IMR-90 (cell line): ENCODE data around the gene SLC34A2. TPM values are rescaled to one million over a fixed set of nuclear protein-coding genes. Genes with fewer than 3 reads are reported as not detected.

Source experiments
- ATAC-seq: fragments of 200-7000 bp; cut with Tn5 transposase; 2 replicates; pipeline ENCODE4 v1.9.1; 2020; ENCODE audit warnings: low read depth, mild to moderate bottlenecking, moderate library complexity
- BruUV-seq: library from RNA; stranded (reverse); fragments of 400-500 nt; replicated peaks from 2 replicates; lab custom pipeline; 2021; lab: Mats Ljungman, UMichigan
- CTCF ChIA-PET: fragments of 300-600 bp; formaldehyde crosslinking; extraction: SDS; loops from one replicate; lab custom pipeline; 2021; ENCODE audit warnings: antibody characterized with exemption; lab: Yijun Ruan, JAX
- POLR2A ChIA-PET: fragments of 300-600 bp; sonication (Branson Sonifier 250); formaldehyde crosslinking; loops from one replicate; lab custom pipeline; 2022; ENCODE audit warnings: antibody characterized with exemption; ENCODE audit not compliant: unreplicated experiment; lab: Charles Lee
- DNase-seq: peaks from one replicate; pipeline ENCODE4 v3.0.0; 2013
- H2AFZ ChIP-seq: replicated peaks from 2 replicates; pipeline ENCODE3; 2013; ENCODE audit warnings: low read length, mild to moderate bottlenecking; ENCODE audit not compliant: poor library complexity
- H2AK5ac ChIP-seq: 2 replicates; pipeline ENCODE4 v1.6.1; 2013; ENCODE audit warnings: low read depth, low read length, inconsistent platforms
- H2AK9ac ChIP-seq: replicated peaks from 2 replicates; pipeline ENCODE3; 2013; ENCODE audit warnings: mild to moderate bottlenecking, low read depth, low read length, moderate library complexity; ENCODE audit not compliant: poor library complexity
- H2BK120ac ChIP-seq: 2 replicates; pipeline ENCODE4 v1.6.1; 2013; ENCODE audit warnings: low read depth, low read length, inconsistent platforms
- H2BK15ac ChIP-seq: 3 replicates; pipeline ENCODE4 v1.6.1; 2013; ENCODE audit warnings: low read depth, low read length, inconsistent platforms
- H2BK20ac ChIP-seq: 2 replicates; pipeline ENCODE4 v1.6.1; 2013; ENCODE audit warnings: low read depth, mild to moderate bottlenecking, inconsistent platforms, low read length, moderate library complexity
- H2BK5ac ChIP-seq: 2 replicates; pipeline ENCODE4 v1.6.1; 2013; ENCODE audit warnings: mild to moderate bottlenecking, low read depth, low read length, inconsistent platforms; ENCODE audit not compliant: poor library complexity, severe bottlenecking
- H3K14ac ChIP-seq: replicated peaks from 2 replicates; pipeline ENCODE4 v1.6.1; 2013; ENCODE audit warnings: low read depth, low read length, inconsistent platforms
- H3K18ac ChIP-seq: 2 replicates; pipeline ENCODE4 v1.6.1; 2013; ENCODE audit warnings: low read depth, low read length, control low read depth
- H3K23ac ChIP-seq: 2 replicates; pipeline ENCODE4 v1.6.1; 2013; ENCODE audit warnings: low read depth, low read length, inconsistent platforms
- H3K27ac ChIP-seq: 2 replicates; pipeline ENCODE4 v1.5.1; 2013; ENCODE audit warnings: mild to moderate bottlenecking, control low read depth, low read length; ENCODE audit not compliant: insufficient read depth
- H3K27me3 ChIP-seq: 2 replicates; pipeline ENCODE4 v1.6.1; 2013; ENCODE audit warnings: low read length; ENCODE audit not compliant: control insufficient read depth, insufficient read depth
- H3K36me3 ChIP-seq: 2 replicates; pipeline ENCODE4 v1.6.1; 2013; ENCODE audit warnings: low read length, mixed read lengths; ENCODE audit not compliant: control insufficient read depth, insufficient read depth
- H3K4ac ChIP-seq: 2 replicates; pipeline ENCODE4 v1.6.1; 2013; ENCODE audit warnings: low read depth, low read length, inconsistent platforms
- H3K4me1 ChIP-seq: 2 replicates; pipeline ENCODE4 v1.6.1; 2013; ENCODE audit warnings: low read length, mixed read lengths; ENCODE audit not compliant: control insufficient read depth, insufficient read depth
- H3K4me2 ChIP-seq: 2 replicates; pipeline ENCODE4 v1.6.1; 2013; ENCODE audit warnings: low read depth, mild to moderate bottlenecking, control low read depth, low read length, moderate library complexity
- H3K4me3 ChIP-seq: 2 replicates; pipeline ENCODE4 v1.5.1; 2013; ENCODE audit warnings: low read depth, mild to moderate bottlenecking, control low read depth, low read length, moderate library complexity; ENCODE audit not compliant: insufficient read depth
- H3K56ac ChIP-seq: 2 replicates; pipeline ENCODE4 v1.6.1; 2013; ENCODE audit warnings: low read length, inconsistent platforms; ENCODE audit not compliant: insufficient read depth; ENCODE audit errors: extremely low read depth
- H3K79me1 ChIP-seq, 2 experiments: 2 replicates each; pipeline ENCODE4 v1.6.1; 2013; ENCODE audit warnings: low read length in 2 of 2, inconsistent platforms in 1 of 2, low read depth in 1 of 2
- H3K9ac ChIP-seq: 2 replicates; pipeline ENCODE4 v1.6.1; 2013; ENCODE audit warnings: low read depth, low read length, control low read depth
- H3K9me1 ChIP-seq: 2 replicates; pipeline ENCODE4 v1.6.1; 2013; ENCODE audit warnings: low read length, inconsistent platforms; ENCODE audit not compliant: insufficient read depth
- H3K9me3 ChIP-seq: 2 replicates; pipeline ENCODE4 v1.6.1; 2013; ENCODE audit warnings: low read length; ENCODE audit not compliant: control insufficient read depth, insufficient read depth
- H4K20me1 ChIP-seq: 2 replicates; pipeline ENCODE4 v1.6.1; 2013; ENCODE audit warnings: low read length, inconsistent platforms; ENCODE audit not compliant: insufficient read depth
- H4K5ac ChIP-seq: 2 replicates; pipeline ENCODE4 v1.6.1; 2013; ENCODE audit warnings: mild to moderate bottlenecking, low read depth, low read length, control low read depth
- H4K8ac ChIP-seq, 2 experiments: 2 replicates each; pipeline ENCODE4 v1.6.1; 2013; ENCODE audit warnings: low read depth in 2 of 2, low read length in 2 of 2, control low read depth in 1 of 2, inconsistent platforms in 1 of 2
- H4K91ac ChIP-seq: 2 replicates; pipeline ENCODE4 v1.6.1; 2013; ENCODE audit warnings: low read depth, low read length, inconsistent platforms; ENCODE audit not compliant: insufficient read depth
- MAFK ChIP-seq: IDR thresholded peaks from 2 replicates; pipeline ENCODE4 v1.6.1; 2012; ENCODE audit warnings: low read depth, low read length, improper control_type of control experiment
- MAZ ChIP-seq: IDR thresholded peaks from 2 replicates; pipeline ENCODE4 v1.6.1; 2012; ENCODE audit warnings: low read depth, mild to moderate bottlenecking, low read length, improper control_type of control experiment, moderate library complexity, borderline replicate concordance
- WGBS, 2 experiments: methylation state at CpG; one replicate each; pipeline versions ENCODE4 v1.1.5 to v1.1.7; 2013; ENCODE audit warnings: missing lambda C conversion rate in 2 of 2; ENCODE audit not compliant: insufficient read length in 1 of 2; ENCODE audit errors: extremely low coverage in 2 of 2; 5-methylcytosine and 5-hydroxymethylcytosine counted together
- dilution Hi-C: fragments of 300-500 bp; cut with HindIII; formaldehyde crosslinking; loops from one replicate; pipeline ENCODE4 v1.14.3; 2018; ENCODE audit warnings: low sequenced_read_pairs; ENCODE audit not compliant: unreplicated experiment
- in situ Hi-C: fragments of 300-500 bp; cut with MboI; formaldehyde crosslinking; loops from 3 replicates; pipeline ENCODE4 v1.14.3; 2019; ENCODE audit warnings: low sequenced_read_pairs, inconsistent platforms, mixed read lengths
- intact Hi-C: fragments of 100-400 bp; cut with micrococcal nuclease; formaldehyde crosslinking; loops from 2 replicates; pipeline ENCODE4 v1.10.0; 2022
- polyA plus RNA-seq, 3 experiments: library from polyadenylated mRNA; depleted of rRNA; stranded (reverse); fragments of >200 nt; gene quantifications; 2 replicates each; pipeline ENCODE4 v1.2.3, GENCODE V29; 2012; ENCODE audit warnings: low replicate concordance in 1 of 3
- total RNA-seq: library from RNA; depleted of rRNA; stranded (reverse); fragments of >200 nt; gene quantifications from 2 replicates; pipeline ENCODE4 v1.2.3, GENCODE V29; 2012

Gene SLC34A2
- total and polyA plus RNA-seq, 2 of the 4 experiments (the other 2 are of a cell fraction), result not detected

GRCh38 chr4:25723409-25723808 is 67.8 kb downstream of the SLC34A2 start:
- Histone ChIP-seq H3K56ac (no peak overlapping the region), H3K79me1 (no peaks in the 10 kb centered on the region), H2AFZ (no peak overlapping the region), H3K9me3 (no peaks in the 10 kb centered on the region), H3K4me2 (no peak overlapping the region), H4K91ac (no peak overlapping the region), H3K14ac (no peak overlapping the region), H3K4me1 (peaks cover 2% of the 10 kb centered on the region; the same call in 1 of the 2 replicates), H2BK20ac (no peak overlapping the region), H3K9ac (no peak overlapping the region), H2BK120ac (no peak overlapping the region), H4K8ac (no peak overlapping the region), H2AK5ac (no peak overlapping the region), H3K23ac (no peak overlapping the region), H2AK9ac (no peak overlapping the region), H3K18ac (no peak overlapping the region), H4K20me1 (no peaks in the 10 kb centered on the region), H3K27ac (no peak overlapping the region), H3K27me3 (no peaks in the 10 kb centered on the region; the same call in 1 of the 2 replicates), H4K5ac (no peak overlapping the region), H2BK5ac (no peak overlapping the region), H3K36me3 (no peaks in the 10 kb centered on the region), H3K4ac (no peak overlapping the region), H3K4me3 (no peak overlapping the region), H3K9me1 (no peaks in the 10 kb centered on the region), H2BK15ac (no peak overlapping the region)
- intact Hi-C loops (no loop called here), in situ Hi-C loops (no loop called here), dilution Hi-C loops (no loop called here)
- DNase-seq, result peak; percentile 32
- peak; percentile 56 for ATAC-seq
- WGBS, 2 experiments, result 75% methylated on average over 1 of the region's 1 CpG; no CpG with 5 or more reads in 1 of the 2 experiments
- BruUV-seq, result no TSS peak
- TF ChIP-seq MAFK (no peak), MAZ (no peak)
- CTCF ChIA-PET, result no interaction called here
- POLR2A ChIA-PET, result no interaction called here
